Measurements from ENCODE around the gene ZNF718.
"Not testable (repeated sequence)": the region's sequence is repeated elsewhere in the genome, so short reads cannot be mapped to it uniquely, and the experiment has no call there.

Gene ZNF718

DNA sequence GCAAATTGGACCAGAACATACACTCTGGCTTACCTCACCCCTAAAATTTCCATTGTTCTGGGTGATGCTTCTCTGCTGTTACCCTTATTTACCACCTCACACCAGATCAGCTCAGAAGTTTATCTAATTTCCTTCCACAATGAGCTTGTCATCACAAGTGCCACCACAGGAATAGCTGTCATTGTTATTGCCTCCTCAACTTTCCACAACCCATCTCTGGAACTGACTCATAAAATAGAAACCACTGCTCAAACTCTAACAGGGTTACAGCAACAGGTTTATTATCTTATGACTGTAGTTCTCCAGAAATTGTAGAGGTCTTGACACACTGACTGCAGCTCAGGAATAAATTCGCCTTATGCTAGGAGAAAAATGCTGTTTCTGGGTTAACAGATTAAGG lies 52.7 kb downstream of the ZNF718 start:
- Histone ChIP-seq H3K9ac (ENCODE audit: insufficient read length) (no peak overlapping the region), H3K9me3 (ENCODE audit: low read depth, low read length) (peaks cover 3% of the 10 kb centered on the region; the same call in 1 of the 2 replicates), H3K4me3 (no peak overlapping the region), H3K27ac (no peak overlapping the region), H3K36me3 (ENCODE audit: insufficient read depth, low read length) (no peaks in the 10 kb centered on the region)
- DNase-seq (ENCODE audit: low read depth, low spot score): no peak
- TF ChIP-seq FOXP2 (optimal IDR thresholded peaks at IDR 0.05; ENCODE audit: control extremely low read depth, extremely low read length, insufficient read depth) (no peak), EZH2 (IDR thresholded peaks at IDR 0.05) (no peak), POLR2AphosphoS5 (IDR thresholded peaks at IDR 0.05; ENCODE audit: borderline replicate concordance, low read depth, low read length) (no peak)

- H3K9me3 ChIP-seq (ENCODE audit: low read depth, low read length); H3K9ac ChIP-seq (ENCODE audit: insufficient read length); DNase-seq (ENCODE audit: low read depth, low spot score); H3K36me3 ChIP-seq (ENCODE audit: insufficient read depth, low read length); H3K4me3 ChIP-seq; H3K27ac ChIP-seq: not testable (repeated sequence)
These were observed 57.9 kb downstream of the ZNF718 start for GRCh38 chr4:182225-182624.

DNA sequence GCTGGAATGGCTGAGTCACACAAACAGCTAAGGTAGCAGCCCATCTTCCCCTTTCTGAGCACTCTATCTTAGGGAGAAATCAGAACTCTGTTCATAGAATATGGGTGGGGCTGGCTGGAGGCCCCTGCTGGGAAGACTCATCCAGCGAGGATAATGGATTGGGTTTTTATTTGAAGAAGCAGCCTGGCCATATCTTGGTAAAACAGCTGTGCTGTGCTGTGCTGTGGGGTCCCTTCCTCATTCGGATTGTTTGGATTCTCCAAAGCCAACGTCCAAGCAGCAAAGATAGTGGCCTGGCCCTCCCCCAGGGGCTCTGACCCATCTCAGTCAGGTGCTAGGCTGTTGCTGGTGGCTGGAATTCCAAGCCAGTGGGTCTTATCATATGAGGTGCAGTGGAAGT lies 63.8 kb downstream of the ZNF718 start:
- no peak overlapping the region for H3K27ac ChIP-seq
- no peak overlapping the region for H3K4me3 ChIP-seq
- TF ChIP-seq EZH2 (IDR thresholded peaks at IDR 0.05) (no peak), POLR2AphosphoS5 (IDR thresholded peaks at IDR 0.05; ENCODE audit: borderline replicate concordance, low read depth, low read length) (no peak), FOXP2 (optimal IDR thresholded peaks at IDR 0.05; ENCODE audit: control extremely low read depth, extremely low read length, insufficient read depth) (no peak)
- H3K9me3 ChIP-seq (ENCODE audit: low read depth, low read length): 0 out of 2 replicates have a peak, but pooled peaks cover 2% of the 10 kb centered on the region
- H3K36me3 ChIP-seq (ENCODE audit: insufficient read depth, low read length): no peaks in the 10 kb centered on the region
- DNase-seq (ENCODE audit: low read depth, low spot score): no peak
- no peak overlapping the region for H3K9ac ChIP-seq (ENCODE audit: insufficient read length)

DNA sequence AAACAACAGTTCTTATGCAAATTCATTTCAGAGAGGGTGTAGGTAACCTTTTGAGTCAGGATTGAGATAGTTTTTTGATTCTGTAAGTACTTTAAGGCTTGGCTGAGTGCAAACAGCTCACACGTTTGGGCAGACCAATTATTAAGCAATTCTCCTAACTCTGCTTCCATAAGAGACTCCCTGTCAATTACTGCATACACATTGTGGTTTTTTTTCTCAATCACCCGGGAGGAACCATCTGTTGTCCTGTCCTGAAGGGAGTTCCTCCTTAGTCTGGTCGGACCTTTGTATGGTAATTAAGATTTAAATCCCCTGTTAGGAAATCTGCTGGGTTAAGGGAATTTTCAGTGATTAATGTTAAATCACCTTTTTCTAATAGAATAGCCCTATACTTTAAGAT lies 70.9 kb downstream of the ZNF718 start:
- H3K27ac ChIP-seq; H3K9me3 ChIP-seq (ENCODE audit: low read depth, low read length); H3K9ac ChIP-seq (ENCODE audit: insufficient read length); H3K4me3 ChIP-seq; H3K36me3 ChIP-seq (ENCODE audit: insufficient read depth, low read length); DNase-seq (ENCODE audit: low read depth, low spot score): not testable (repeated sequence)

DNA sequence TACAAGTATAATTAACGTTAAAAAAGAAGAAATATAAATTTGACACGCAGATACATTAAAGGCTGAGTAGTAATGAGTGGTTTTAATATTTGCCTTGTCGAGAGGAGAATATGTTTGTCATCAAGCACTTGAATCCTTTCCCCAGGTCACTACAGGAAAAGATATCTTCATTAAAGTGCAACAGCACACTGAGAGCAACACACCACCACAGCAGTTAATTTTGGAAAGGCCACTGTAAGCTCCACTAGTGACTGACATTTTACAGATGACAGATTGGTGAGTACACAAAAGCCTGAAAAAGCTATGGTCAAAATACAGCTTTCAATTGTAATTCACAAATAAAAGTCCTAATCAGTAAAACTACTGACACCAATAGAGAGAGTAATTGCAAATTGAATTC lies 76.6 kb downstream of the ZNF718 start:
- no peak overlapping the region for H3K27ac ChIP-seq
- H3K36me3 ChIP-seq (ENCODE audit: insufficient read depth, low read length): no peaks in the 10 kb centered on the region
- no peak for TF ChIP-seq EZH2 (IDR thresholded peaks at IDR 0.05)
- no peak for TF ChIP-seq FOXP2 (optimal IDR thresholded peaks at IDR 0.05; ENCODE audit: control extremely low read depth, extremely low read length, insufficient read depth)
- no peak for TF ChIP-seq POLR2AphosphoS5 (IDR thresholded peaks at IDR 0.05; ENCODE audit: borderline replicate concordance, low read depth, low read length)
- H3K9ac ChIP-seq (ENCODE audit: insufficient read length): no peak overlapping the region
- no peak overlapping the region for H3K4me3 ChIP-seq
- no peaks in the 10 kb centered on the region for H3K9me3 ChIP-seq (ENCODE audit: low read depth, low read length)
- DNase-seq (ENCODE audit: low read depth, low spot score): no peak

GRCh38 chr4:202822-203221 lies 78.5 kb downstream of the ZNF718 start:
- not testable (repeated sequence) for H3K36me3 ChIP-seq (ENCODE audit: insufficient read depth, low read length); H3K27ac ChIP-seq; H3K9me3 ChIP-seq (ENCODE audit: low read depth, low read length); H3K9ac ChIP-seq (ENCODE audit: insufficient read length); H3K4me3 ChIP-seq; DNase-seq (ENCODE audit: low read depth, low spot score)

- no peak for DNase-seq (ENCODE audit: low read depth, low spot score)
- Histone ChIP-seq H3K27ac (no peak overlapping the region), H3K9ac (ENCODE audit: insufficient read length) (no peak overlapping the region), H3K9me3 (ENCODE audit: low read depth, low read length) (no peaks in the 10 kb centered on the region), H3K36me3 (ENCODE audit: insufficient read depth, low read length) (no peaks in the 10 kb centered on the region), H3K4me3 (no peak overlapping the region)
- TF ChIP-seq POLR2AphosphoS5 (IDR thresholded peaks at IDR 0.05; ENCODE audit: borderline replicate concordance, low read depth, low read length) (no peak), FOXP2 (optimal IDR thresholded peaks at IDR 0.05; ENCODE audit: control extremely low read depth, extremely low read length, insufficient read depth) (no peak), EZH2 (IDR thresholded peaks at IDR 0.05) (no peak)
These were observed 80.9 kb downstream of the ZNF718 start for GRCh38 chr4:205097-205756.

DNA sequence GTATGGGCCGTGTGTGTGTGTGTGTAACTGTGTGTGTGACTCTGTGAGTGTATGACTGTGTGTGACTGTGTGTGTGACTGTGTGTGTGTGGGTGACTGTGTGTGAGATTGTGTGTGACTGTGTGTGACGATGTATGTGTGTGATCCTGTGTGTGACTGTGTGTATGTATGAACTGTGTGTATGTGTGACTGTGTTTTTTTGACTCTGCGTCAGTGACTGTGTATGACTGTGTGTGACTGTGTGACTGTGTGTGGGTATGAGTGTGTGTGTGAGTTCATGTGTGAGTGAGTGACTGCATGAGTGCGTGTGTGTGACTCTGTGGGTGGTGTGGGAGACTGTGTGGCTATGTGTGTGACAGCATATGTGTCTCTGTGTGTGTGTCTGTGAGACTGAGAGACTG lies 81.8 kb downstream of the ZNF718 start:
- no peak overlapping the region for H3K9ac ChIP-seq (ENCODE audit: insufficient read length)
- TF ChIP-seq FOXP2 (optimal IDR thresholded peaks at IDR 0.05; ENCODE audit: control extremely low read depth, extremely low read length, insufficient read depth) (no peak), EZH2 (IDR thresholded peaks at IDR 0.05) (no peak), POLR2AphosphoS5 (IDR thresholded peaks at IDR 0.05; ENCODE audit: borderline replicate concordance, low read depth, low read length) (no peak)
- no peak overlapping the region for H3K4me3 ChIP-seq
- H3K27ac ChIP-seq: no peak overlapping the region
- DNase-seq (ENCODE audit: low read depth, low spot score): no peak
- no peaks in the 10 kb centered on the region for H3K36me3 ChIP-seq (ENCODE audit: insufficient read depth, low read length)
- H3K9me3 ChIP-seq (ENCODE audit: low read depth, low read length): no peaks in the 10 kb centered on the region

DNA sequence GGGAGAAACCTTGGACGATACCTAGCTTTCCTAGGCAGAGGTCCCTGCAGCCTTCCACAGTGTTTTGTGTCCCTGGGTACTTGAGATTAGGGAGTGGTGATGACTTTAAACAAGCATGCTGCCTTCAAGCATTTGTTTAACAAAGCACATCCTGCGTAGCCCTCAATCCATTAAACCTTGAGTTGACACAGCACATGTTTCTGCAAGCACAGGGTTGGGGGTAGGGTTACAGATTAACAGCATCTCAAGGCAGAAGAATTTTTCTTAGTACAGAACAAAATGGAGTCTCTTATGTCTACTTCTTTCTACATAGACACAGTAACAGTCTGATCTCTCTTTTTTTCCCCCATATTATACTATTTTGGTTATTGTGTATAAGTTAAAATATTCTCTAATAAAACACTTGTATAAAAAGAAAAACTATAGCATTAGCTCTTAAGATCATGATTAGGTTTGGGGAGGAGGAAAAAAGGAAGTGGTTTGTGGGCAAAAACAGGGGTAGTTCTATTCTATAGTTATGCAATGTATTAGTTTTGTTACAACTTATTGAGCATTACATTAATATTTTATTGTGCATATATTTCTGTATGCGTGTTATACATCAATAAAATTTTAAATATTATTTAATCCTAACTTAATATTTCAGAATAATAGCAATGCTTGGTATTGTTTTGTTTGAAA lies 84.3 kb downstream of the ZNF718 start:
- H3K36me3 ChIP-seq (ENCODE audit: insufficient read depth, low read length); H3K27ac ChIP-seq; H3K9me3 ChIP-seq (ENCODE audit: low read depth, low read length); H3K4me3 ChIP-seq; H3K9ac ChIP-seq (ENCODE audit: insufficient read length); DNase-seq (ENCODE audit: low read depth, low spot score): not testable (repeated sequence)
